ENCODE results near the gene DYNLT1.
"Not testable (repeated sequence)": the region's sequence is repeated elsewhere in the genome, so short reads cannot be mapped to it uniquely, and the experiment has no call there.

Gene DYNLT1

GRCh38 chr6:158620963-158621693 is 23.4 kb downstream of the DYNLT1 start:
- no peak for DNase-seq

- no peak for DNase-seq
These were observed 24.4 kb downstream of the DYNLT1 start for GRCh38 chr6:158619922-158620801.

- not testable (repeated sequence) for DNase-seq
These were observed 26.3 kb downstream of the DYNLT1 start for GRCh38 chr6:158618289-158618688.

GRCh38 chr6:158614606-158615005 is 29.9 kb downstream of the DYNLT1 start:
- DNase-seq, result not testable (repeated sequence)

- no peak for DNase-seq
These were observed 32.8 kb downstream of the DYNLT1 start for GRCh38 chr6:158611541-158612370.

GRCh38 chr6:158611039-158611438 is 33.5 kb downstream of the DYNLT1 start:
- no peak for DNase-seq

GRCh38 chr6:158610319-158610968 is 34.1 kb downstream of the DYNLT1 start:
- DNase-seq, result no peak

GRCh38 chr6:158609455-158610155 is 34.9 kb downstream of the DYNLT1 start:
- DNase-seq, result no peak

GRCh38 chr6:158608221-158608620 is 36.3 kb downstream of the DYNLT1 start:
- DNase-seq, result no peak

GRCh38 chr6:158607411-158608170 is 37.0 kb downstream of the DYNLT1 start:
- DNase-seq, result no peak

GRCh38 chr6:158606935-158607334 is 37.6 kb downstream of the DYNLT1 start:
- no peak for DNase-seq

GRCh38 chr6:158606011-158606410 is 38.5 kb downstream of the DYNLT1 start:
- DNase-seq, result not testable (repeated sequence)

- peak; percentile 60 for DNase-seq
These were observed 39.2 kb downstream of the DYNLT1 start for GRCh38 chr6:158605266-158605878.

- DNase-seq, result no peak
These were observed 40.5 kb downstream of the DYNLT1 start for GRCh38 chr6:158604048-158604406.

- no peak for DNase-seq
These were observed 41.1 kb downstream of the DYNLT1 start for GRCh38 chr6:158603261-158604047.

- DNase-seq, result peak; percentile 71
These were observed 44.9 kb downstream of the DYNLT1 start for GRCh38 chr6:158599635-158600034.

- DNase-seq, result no peak
These were observed 47.0 kb downstream of the DYNLT1 start for GRCh38 chr6:158597565-158597964.

- peak; percentile 98 for DNase-seq
These were observed 47.7 kb downstream of the DYNLT1 start for GRCh38 chr6:158596861-158597260.

- DNase-seq, result no peak
These were observed 49.3 kb downstream of the DYNLT1 start for GRCh38 chr6:158595223-158595622.

- no peak for DNase-seq
These were observed 50.9 kb downstream of the DYNLT1 start for GRCh38 chr6:158593670-158594069.
